Superior temporal gyrus (tissue), 1 donor: ENCODE data around the gene NPIPA3.
"Not testable (repeated sequence)": the region's sequence is repeated elsewhere in the genome, so short reads cannot be mapped to it uniquely, and the experiment has no call there.

ENCODE experiments used
- DNase-seq: peaks from one replicate; pipeline ENCODE4 v3.0.0-alpha.2; 2016; ENCODE audit errors: extremely low spot score

The NPIPA3 gene

GRCh38 chr16:14703156-14704011, at the start of gene NPIPA3:
Gene NPIPA3, plus strand, starts transcription at chr16:14703411. Its CDS starts 5,533 bp downstream, at chr16:14708944.
- DNase-seq: not testable (repeated sequence)

GRCh38 chr16:14658063-14658462, 45.1 kb upstream of the NPIPA3 start:
- no peak for DNase-seq

- no peak for DNase-seq
Measured at GRCh38 chr16:14667347-14668266, 35.6 kb upstream of the NPIPA3 start.

- DNase-seq: no peak
Measured at GRCh38 chr16:14668556-14669223, 34.5 kb upstream of the NPIPA3 start.

- DNase-seq: no peak
Measured at GRCh38 chr16:14669776-14670175, 33.4 kb upstream of the NPIPA3 start.

- DNase-seq: no peak
Measured at GRCh38 chr16:14672403-14672971, 30.7 kb upstream of the NPIPA3 start.

GRCh38 chr16:14676633-14677032, 26.6 kb upstream of the NPIPA3 start:
- no peak for DNase-seq

GRCh38 chr16:14677627-14678026, 25.6 kb upstream of the NPIPA3 start:
- no peak for DNase-seq

GRCh38 chr16:14678748-14679497, 24.3 kb upstream of the NPIPA3 start:
- DNase-seq: no peak

GRCh38 chr16:14680396-14680795, 22.8 kb upstream of the NPIPA3 start:
- DNase-seq: not testable (repeated sequence)

- no peak for DNase-seq
Measured at GRCh38 chr16:14681115-14681514, 22.1 kb upstream of the NPIPA3 start.

GRCh38 chr16:14682121-14682520, 21.1 kb upstream of the NPIPA3 start:
- DNase-seq: no peak

GRCh38 chr16:14685870-14686793, 17.1 kb upstream of the NPIPA3 start:
- DNase-seq: not testable (repeated sequence)

- DNase-seq: not testable (repeated sequence)
Measured at GRCh38 chr16:14694129-14694528, 9.1 kb upstream of the NPIPA3 start, which contains the start of gene PLA2G10. Gene PLA2G10, minus strand, starts transcription at chr16:14694308. Its CDS starts 79 bp downstream, at chr16:14694229.

GRCh38 chr16:14701859-14702258, 1.4 kb upstream of the NPIPA3 start:
- DNase-seq: not testable (repeated sequence)

GRCh38 chr16:14702672-14703071, 539 bp upstream of the NPIPA3 start:
- not testable (repeated sequence) for DNase-seq

GRCh38 chr16:14733233-14733632, 30.0 kb downstream of the NPIPA3 start:
- not testable (repeated sequence) for DNase-seq

GRCh38 chr16:14740832-14741385, 37.7 kb downstream of the NPIPA3 start:
- not testable (repeated sequence) for DNase-seq

GRCh38 chr16:14741794-14742193, 38.6 kb downstream of the NPIPA3 start:
- not testable (repeated sequence) for DNase-seq
